Sciatic nerve (tissue), 2 donors: ENCODE results near the gene SLC39A11. TPM values are rescaled to one million over a fixed set of nuclear protein-coding genes. Genes with fewer than 3 reads are reported as not detected.

Experiments
- ATAC-seq: fragments of 200-7000 bp; cut with Tn5 transposase; one replicate; pipeline ENCODE4 v1.9.1; 2020; ENCODE audit warnings: mild to moderate bottlenecking, moderate library complexity
- DNase-seq: peaks from one replicate; pipeline ENCODE4 v3.0.0-alpha.2; 2020; ENCODE audit warnings: low spot score
- intact Hi-C: fragments of 100-400 bp; cut with DNase I; formaldehyde crosslinking; loops from one replicate; pipeline ENCODE4 v1.14.2; 2022
- total RNA-seq: library from RNA; stranded (reverse); fragmentation: NEBNext Ultra II Directional; extraction: Animal tissue kit (Norgen Biotek cat#: 25700); gene quantifications from one replicate; pipeline ENCODE4 v1.2.1, GENCODE V29; 2021
- donor health status: DM: no; HTN: no; CAD: no.
- donor health status: DM: no; HTN: no; CAD: no.

Gene SLC39A11
- total RNA-seq, 1 donor from 2014 or later, result 22.7 TPM

GRCh38 chr17:72876413-72876812 lies 216.1 kb downstream of the SLC39A11 start:
- intact Hi-C loops, result no loop called here
- ATAC-seq, result no peak

GRCh38 chr17:72875361-72875760 lies 217.1 kb downstream of the SLC39A11 start:
- DNase-seq, result no peak
- intact Hi-C loops, result no loop called here
- ATAC-seq, result no peak

More at GRCh38 chr17:72876413-72876812, 216.1 kb downstream of the SLC39A11 start:
- no peak for DNase-seq

GRCh38 chr17:72872396-72872795 lies 220.1 kb downstream of the SLC39A11 start:
- DNase-seq, result no peak
- no peak for ATAC-seq
- intact Hi-C loops, result no loop called here

- intact Hi-C loops, result no loop called here
- ATAC-seq (no peak), DNase-seq (no peak)
Observed at GRCh38 chr17:72870367-72870985, 222.0 kb downstream of the SLC39A11 start.

GRCh38 chr17:72869630-72870029 lies 222.9 kb downstream of the SLC39A11 start:
- DNase-seq (no peak), ATAC-seq (no peak)
- intact Hi-C loops, result no loop called here

- intact Hi-C loops, result no loop called here
- no peak for DNase-seq
- ATAC-seq, result no peak
Observed at GRCh38 chr17:72865954-72866353, 226.5 kb downstream of the SLC39A11 start.

- intact Hi-C loops, result no loop called here
- ATAC-seq (no peak), DNase-seq (no peak)
Observed at GRCh38 chr17:72863526-72864211, 228.8 kb downstream of the SLC39A11 start.

GRCh38 chr17:72862276-72862999 lies 230.1 kb downstream of the SLC39A11 start:
- DNase-seq, result no peak
- ATAC-seq, result no peak
- intact Hi-C loops, result no loop called here

GRCh38 chr17:72861811-72862210 lies 230.7 kb downstream of the SLC39A11 start:
- no peak for ATAC-seq
- no peak for DNase-seq
- intact Hi-C loops, result no loop called here

- intact Hi-C loops, result no loop called here
- DNase-seq (no peak), ATAC-seq (no peak)
Observed at GRCh38 chr17:72860778-72861177, 231.7 kb downstream of the SLC39A11 start.

GRCh38 chr17:72858826-72859495 lies 233.5 kb downstream of the SLC39A11 start:
- DNase-seq (no peak), ATAC-seq (no peak)
- intact Hi-C loops, result no loop called here

- DNase-seq (no peak), ATAC-seq (no peak)
- intact Hi-C loops, result no loop called here
Observed at GRCh38 chr17:72853440-72854415, 238.8 kb downstream of the SLC39A11 start.

GRCh38 chr17:72852277-72852938 lies 240.1 kb downstream of the SLC39A11 start:
- intact Hi-C loops, result no loop called here
- no peak for ATAC-seq
- no peak for DNase-seq

GRCh38 chr17:72850410-72851118 lies 241.9 kb downstream of the SLC39A11 start:
- ATAC-seq (no peak), DNase-seq (no peak)
- intact Hi-C loops, result no loop called here

- intact Hi-C loops, result no loop called here
- no peak for DNase-seq
- no peak for ATAC-seq
Observed at GRCh38 chr17:72846399-72846798, 246.1 kb downstream of the SLC39A11 start.

- intact Hi-C loops, result no loop called here
Observed at GRCh38 chr17:72843591-72843990, 248.9 kb downstream of the SLC39A11 start.

GRCh38 chr17:72840019-72840418 lies 252.5 kb downstream of the SLC39A11 start:
- intact Hi-C loops, result no loop called here
- DNase-seq, result no peak
- no peak for ATAC-seq

More at GRCh38 chr17:72843591-72843990, 248.9 kb downstream of the SLC39A11 start:
- DNase-seq (no peak), ATAC-seq (no peak)
